ENCODE results near the gene ABCA2. TPM values are rescaled to one million over a fixed set of nuclear protein-coding genes. Genes with fewer than 3 reads are reported as not detected.
A peak's percentile ranks its signal among the peaks of the same experiment; 100 is the strongest.

ABCA2 gene
- total RNA-seq, 2 donors from 2014 or later, result 28.3 to 28.5 TPM

DNA sequence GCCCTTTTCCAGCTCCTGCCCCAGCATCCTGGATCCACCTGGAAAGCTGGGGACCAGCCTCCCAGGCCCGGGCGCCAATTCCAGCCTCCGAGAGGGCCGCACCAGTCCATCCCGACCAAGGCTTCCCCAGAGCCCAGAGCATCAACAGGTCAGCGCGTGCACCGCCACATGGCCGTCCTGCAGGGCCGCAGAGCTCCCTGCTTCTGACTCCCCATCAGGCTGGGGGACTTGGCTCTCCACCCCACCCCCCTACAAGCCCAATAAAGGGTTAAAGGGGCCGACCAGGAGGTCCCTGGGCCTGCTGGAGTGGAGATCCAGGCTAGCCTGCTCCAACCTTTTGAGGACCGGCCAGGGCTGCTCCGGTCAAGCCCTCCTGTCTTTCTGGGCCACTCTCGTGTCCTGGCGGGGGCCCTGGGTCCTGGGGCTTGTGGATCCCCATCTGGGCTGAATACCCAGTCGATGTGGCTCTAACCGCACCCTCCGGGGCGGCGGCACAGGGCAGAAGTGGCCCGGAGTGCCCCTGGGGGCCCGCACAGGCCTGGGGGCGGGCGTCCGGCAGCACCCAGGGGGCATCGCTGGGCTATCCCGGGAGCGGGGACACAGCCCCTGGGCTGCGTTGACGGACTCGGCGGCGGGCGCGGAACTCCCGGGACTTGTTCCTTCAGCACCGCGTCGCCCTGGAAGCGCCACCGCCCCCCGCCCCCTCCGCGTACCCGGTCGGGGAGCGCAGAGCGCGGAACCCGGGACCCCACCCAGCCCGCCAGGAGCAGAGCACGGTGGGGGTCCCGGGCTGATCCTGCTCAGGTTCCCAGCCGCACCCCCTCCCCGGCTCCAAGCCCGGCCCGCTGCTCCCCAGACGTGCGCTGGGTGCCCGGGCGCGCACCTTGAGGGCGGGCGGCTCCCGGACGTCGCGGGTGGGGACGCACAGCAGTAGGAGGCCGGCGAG lies 25.2 kb upstream of the ABCA2 start:
- DNase-seq (ENCODE audit: low spot score), result no peak
- peaks cover 0 to 54% of the 10 kb centered on the region in 2 donors for H3K4me1 ChIP-seq
- no peaks in the 10 kb centered on the region for H3K9me3 ChIP-seq
- TF ChIP-seq, protein P1, sequence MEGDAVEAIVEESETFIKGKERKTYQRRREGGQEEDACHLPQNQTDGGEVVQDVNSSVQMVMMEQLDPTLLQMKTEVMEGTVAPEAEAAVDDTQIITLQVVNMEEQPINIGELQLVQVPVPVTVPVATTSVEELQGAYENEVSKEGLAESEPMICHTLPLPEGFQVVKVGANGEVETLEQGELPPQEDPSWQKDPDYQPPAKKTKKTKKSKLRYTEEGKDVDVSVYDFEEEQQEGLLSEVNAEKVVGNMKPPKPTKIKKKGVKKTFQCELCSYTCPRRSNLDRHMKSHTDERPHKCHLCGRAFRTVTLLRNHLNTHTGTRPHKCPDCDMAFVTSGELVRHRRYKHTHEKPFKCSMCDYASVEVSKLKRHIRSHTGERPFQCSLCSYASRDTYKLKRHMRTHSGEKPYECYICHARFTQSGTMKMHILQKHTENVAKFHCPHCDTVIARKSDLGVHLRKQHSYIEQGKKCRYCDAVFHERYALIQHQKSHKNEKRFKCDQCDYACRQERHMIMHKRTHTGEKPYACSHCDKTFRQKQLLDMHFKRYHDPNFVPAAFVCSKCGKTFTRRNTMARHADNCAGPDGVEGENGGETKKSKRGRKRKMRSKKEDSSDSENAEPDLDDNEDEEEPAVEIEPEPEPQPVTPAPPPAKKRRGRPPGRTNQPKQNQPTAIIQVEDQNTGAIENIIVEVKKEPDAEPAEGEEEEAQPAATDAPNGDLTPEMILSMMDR (IDR thresholded peaks at IDR 0.05), result no peak
- H3K27ac ChIP-seq, result no peak overlapping the region
- peaks cover 0 to 17% of the 10 kb centered on the region in 2 donors for H3K27me3 ChIP-seq
- peak overlapping the region; percentile 5 to 47 for H3K4me3 ChIP-seq
- H3K36me3 ChIP-seq, result no peaks in the 10 kb centered on the region

DNA sequence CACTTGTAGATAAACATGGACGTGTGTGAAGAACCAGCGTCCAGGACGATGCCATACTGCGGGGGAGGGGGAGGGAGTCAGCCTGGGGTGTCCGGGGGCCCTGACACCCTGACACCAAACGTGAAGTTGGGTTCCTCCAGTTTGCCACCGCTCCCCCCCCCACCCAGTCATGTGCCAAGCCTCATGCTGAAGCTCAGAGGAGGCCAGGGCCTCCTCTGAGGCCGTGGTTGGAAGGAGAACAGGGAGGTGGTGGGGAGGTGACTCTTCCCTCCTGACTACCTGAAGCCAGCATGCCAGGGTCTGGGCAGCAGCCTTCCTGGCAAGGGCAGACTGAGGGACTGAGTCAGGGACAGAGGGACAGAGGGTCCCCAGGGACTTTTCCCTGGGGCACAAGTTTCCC lies 24.3 kb upstream of the ABCA2 start:
- no peaks in the 10 kb centered on the region for H3K9me3 ChIP-seq
- H3K4me3 ChIP-seq, result no peak overlapping the region
- no peaks in the 10 kb centered on the region for H3K36me3 ChIP-seq
- no peak overlapping the region for H3K27ac ChIP-seq
- no peak for DNase-seq (ENCODE audit: low spot score)
- H3K4me1 ChIP-seq, result peaks cover 0 to 50% of the 10 kb centered on the region in 2 donors
- H3K27me3 ChIP-seq, result peaks cover 0 to 17% of the 10 kb centered on the region in 2 donors
- TF ChIP-seq, protein P1 (IDR thresholded peaks at IDR 0.05), result no peak

DNA sequence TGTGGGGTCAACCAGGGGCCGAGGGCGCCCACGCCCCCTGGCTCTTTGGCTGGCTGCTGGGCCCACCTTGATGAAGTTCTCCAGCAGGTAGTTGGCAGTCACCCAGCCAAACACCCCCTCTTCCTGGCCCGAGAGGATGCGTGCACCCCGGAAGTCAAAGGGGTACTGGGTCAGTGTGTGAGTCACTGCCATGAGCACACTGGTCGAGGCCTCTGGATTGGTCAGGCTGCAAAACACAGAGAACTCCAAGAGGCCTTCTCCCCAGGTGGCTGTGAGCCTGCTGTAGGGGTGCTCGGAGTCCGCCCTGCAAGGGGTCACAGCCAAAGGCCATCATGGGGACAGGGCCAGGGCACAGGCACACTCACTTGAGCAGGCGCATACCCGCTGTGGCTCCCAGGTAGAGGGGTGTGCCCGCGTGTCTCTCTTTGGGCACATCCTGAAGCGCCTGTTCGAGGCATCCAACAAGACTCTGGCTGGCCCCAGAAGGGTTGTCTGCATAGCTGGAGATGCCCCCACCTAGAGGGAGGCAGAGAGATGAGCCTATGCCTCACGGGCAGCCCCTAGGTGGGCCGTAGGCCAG lies 23.2 kb upstream of the ABCA2 start:
- H3K9me3 ChIP-seq, result no peaks in the 10 kb centered on the region
- H3K36me3 ChIP-seq, result no peaks in the 10 kb centered on the region
- no peak overlapping the region for H3K4me3 ChIP-seq
- H3K4me1 ChIP-seq, result peaks cover 0 to 53% of the 10 kb centered on the region in 2 donors
- H3K27me3 ChIP-seq, result peaks cover 0 to 17% of the 10 kb centered on the region in 2 donors
- DNase-seq (ENCODE audit: low spot score), result no peak
- no peak overlapping the region for H3K27ac ChIP-seq
- TF ChIP-seq, protein P1 (IDR thresholded peaks at IDR 0.05), result no peak

DNA sequence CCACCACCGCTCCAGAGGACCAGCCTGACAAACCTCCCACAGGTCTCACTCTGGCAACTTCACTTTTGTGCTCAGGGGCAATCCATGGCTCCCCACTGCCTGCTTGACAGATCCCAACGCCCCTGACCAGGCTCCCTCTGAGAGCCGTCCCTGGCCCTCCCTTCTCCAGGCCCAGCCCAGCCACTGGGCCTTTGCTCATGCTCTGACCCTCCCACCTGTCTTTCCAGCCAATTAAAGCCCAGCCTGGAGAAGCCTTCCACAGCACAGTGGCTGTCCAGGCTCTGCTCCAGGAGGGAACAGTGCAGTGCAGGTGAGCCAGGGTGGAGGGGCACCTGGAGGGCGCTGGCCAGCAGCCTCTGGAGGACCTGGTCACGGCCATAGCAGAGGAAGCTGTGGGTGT lies 22.5 kb upstream of the ABCA2 start:
- H3K36me3 ChIP-seq, result no peaks in the 10 kb centered on the region
- H3K27ac ChIP-seq, result no peak overlapping the region
- H3K27me3 ChIP-seq, result peaks cover 0 to 17% of the 10 kb centered on the region in 2 donors
- H3K4me1 ChIP-seq, result peaks cover 0 to 50% of the 10 kb centered on the region in 2 donors
- no peaks in the 10 kb centered on the region for H3K9me3 ChIP-seq
- no peak overlapping the region for H3K4me3 ChIP-seq
- no peak for DNase-seq (ENCODE audit: low spot score)
- TF ChIP-seq, protein P1 (IDR thresholded peaks at IDR 0.05), result no peak

DNA sequence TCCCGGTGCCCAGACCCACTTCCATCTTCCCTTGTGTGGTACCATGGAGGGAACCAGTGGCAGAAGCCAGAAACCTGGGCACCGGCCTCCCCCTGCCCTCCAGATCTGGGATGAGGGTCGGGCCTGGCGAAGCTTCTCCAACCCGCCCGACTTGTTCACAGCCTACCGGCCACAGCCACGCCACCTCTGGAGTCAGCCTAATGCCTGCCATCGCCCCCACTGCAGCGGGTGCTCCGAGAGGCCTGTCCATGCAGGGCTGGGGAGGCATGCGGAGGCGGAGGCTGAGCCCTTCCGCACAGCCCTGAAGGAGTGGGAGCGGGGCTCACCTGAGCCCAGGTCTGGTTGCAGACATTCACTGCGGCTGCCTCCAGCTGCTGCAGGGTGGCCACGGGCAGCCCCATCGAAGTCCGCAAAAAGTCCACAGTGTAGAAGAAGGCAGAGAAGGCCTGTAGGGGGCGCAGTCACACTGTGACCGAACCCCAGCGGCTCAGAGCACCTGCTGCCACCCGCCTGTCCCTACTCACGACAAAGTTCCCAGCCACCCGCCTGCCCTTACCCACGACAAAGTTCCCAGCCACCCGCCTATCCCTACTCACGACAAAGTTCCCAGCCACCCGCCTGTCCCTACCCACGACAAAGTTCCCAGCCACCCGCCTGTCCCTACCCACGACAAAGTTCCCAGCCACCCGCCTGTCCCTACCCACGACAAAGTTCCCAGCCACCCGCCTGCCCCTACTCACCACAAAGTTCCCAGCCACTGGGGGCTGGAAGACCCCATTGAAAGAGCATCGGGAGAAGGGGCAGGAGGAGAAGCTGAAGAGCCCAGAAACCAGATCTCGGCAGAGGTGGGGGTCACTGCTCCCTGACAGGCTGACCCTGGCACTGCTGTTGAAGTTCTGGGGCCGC lies 21.8 kb upstream of the ABCA2 start:
- no peak overlapping the region for H3K27ac ChIP-seq
- peaks cover 0 to 17% of the 10 kb centered on the region in 2 donors for H3K27me3 ChIP-seq
- TF ChIP-seq, protein P1 (IDR thresholded peaks at IDR 0.05), result peak in 1 of 2 donors; percentile 59
- H3K4me3 ChIP-seq, result no peak overlapping the region
- DNase-seq (ENCODE audit: low spot score), result no peak
- peaks cover 0 to 50% of the 10 kb centered on the region in 2 donors for H3K4me1 ChIP-seq
- no peaks in the 10 kb centered on the region for H3K36me3 ChIP-seq
- no peaks in the 10 kb centered on the region for H3K9me3 ChIP-seq
